IMR-90 (cell line): Measurements from ENCODE around the gene NAB2. TPM values are rescaled to one million over a fixed set of nuclear protein-coding genes. Genes with fewer than 3 reads are reported as not detected.

ENCODE experiments used
- ATAC-seq: fragments of 200-7000 bp; cut with Tn5 transposase; 2 replicates; pipeline ENCODE4 v1.9.1; 2020; ENCODE audit warnings: low read depth, mild to moderate bottlenecking, moderate library complexity
- BruUV-seq: library from RNA; stranded (reverse); fragments of 400-500 nt; replicated peaks from 2 replicates; lab custom pipeline; 2021; lab: Mats Ljungman, UMichigan
- CTCF ChIA-PET: fragments of 300-600 bp; formaldehyde crosslinking; extraction: SDS; loops from one replicate; lab custom pipeline; 2021; ENCODE audit warnings: antibody characterized with exemption; lab: Yijun Ruan, JAX
- POLR2A ChIA-PET: fragments of 300-600 bp; sonication (Branson Sonifier 250); formaldehyde crosslinking; loops from one replicate; lab custom pipeline; 2022; ENCODE audit warnings: antibody characterized with exemption; ENCODE audit not compliant: unreplicated experiment; lab: Charles Lee
- DNase-seq: peaks from one replicate; pipeline ENCODE4 v3.0.0; 2013
- H2AFZ ChIP-seq: replicated peaks from 2 replicates; pipeline ENCODE3; 2013; ENCODE audit warnings: low read length, mild to moderate bottlenecking; ENCODE audit not compliant: poor library complexity
- H2AK5ac ChIP-seq: 2 replicates; pipeline ENCODE4 v1.6.1; 2013; ENCODE audit warnings: low read depth, low read length, inconsistent platforms
- H2AK9ac ChIP-seq: replicated peaks from 2 replicates; pipeline ENCODE3; 2013; ENCODE audit warnings: mild to moderate bottlenecking, low read depth, low read length, moderate library complexity; ENCODE audit not compliant: poor library complexity
- H2BK120ac ChIP-seq: 2 replicates; pipeline ENCODE4 v1.6.1; 2013; ENCODE audit warnings: low read depth, low read length, inconsistent platforms
- H2BK15ac ChIP-seq: 3 replicates; pipeline ENCODE4 v1.6.1; 2013; ENCODE audit warnings: low read depth, low read length, inconsistent platforms
- H2BK20ac ChIP-seq: 2 replicates; pipeline ENCODE4 v1.6.1; 2013; ENCODE audit warnings: low read depth, mild to moderate bottlenecking, inconsistent platforms, low read length, moderate library complexity
- H2BK5ac ChIP-seq: 2 replicates; pipeline ENCODE4 v1.6.1; 2013; ENCODE audit warnings: mild to moderate bottlenecking, low read depth, low read length, inconsistent platforms; ENCODE audit not compliant: poor library complexity, severe bottlenecking
- H3K14ac ChIP-seq: replicated peaks from 2 replicates; pipeline ENCODE4 v1.6.1; 2013; ENCODE audit warnings: low read depth, low read length, inconsistent platforms
- H3K18ac ChIP-seq: 2 replicates; pipeline ENCODE4 v1.6.1; 2013; ENCODE audit warnings: low read depth, low read length, control low read depth
- H3K23ac ChIP-seq: 2 replicates; pipeline ENCODE4 v1.6.1; 2013; ENCODE audit warnings: low read depth, low read length, inconsistent platforms
- H3K27ac ChIP-seq: 2 replicates; pipeline ENCODE4 v1.5.1; 2013; ENCODE audit warnings: mild to moderate bottlenecking, control low read depth, low read length; ENCODE audit not compliant: insufficient read depth
- H3K27me3 ChIP-seq: 2 replicates; pipeline ENCODE4 v1.6.1; 2013; ENCODE audit warnings: low read length; ENCODE audit not compliant: control insufficient read depth, insufficient read depth
- H3K36me3 ChIP-seq: 2 replicates; pipeline ENCODE4 v1.6.1; 2013; ENCODE audit warnings: low read length, mixed read lengths; ENCODE audit not compliant: control insufficient read depth, insufficient read depth
- H3K4ac ChIP-seq: 2 replicates; pipeline ENCODE4 v1.6.1; 2013; ENCODE audit warnings: low read depth, low read length, inconsistent platforms
- H3K4me1 ChIP-seq: 2 replicates; pipeline ENCODE4 v1.6.1; 2013; ENCODE audit warnings: low read length, mixed read lengths; ENCODE audit not compliant: control insufficient read depth, insufficient read depth
- H3K4me2 ChIP-seq: 2 replicates; pipeline ENCODE4 v1.6.1; 2013; ENCODE audit warnings: low read depth, mild to moderate bottlenecking, control low read depth, low read length, moderate library complexity
- H3K4me3 ChIP-seq: 2 replicates; pipeline ENCODE4 v1.5.1; 2013; ENCODE audit warnings: low read depth, mild to moderate bottlenecking, control low read depth, low read length, moderate library complexity; ENCODE audit not compliant: insufficient read depth
- H3K56ac ChIP-seq: 2 replicates; pipeline ENCODE4 v1.6.1; 2013; ENCODE audit warnings: low read length, inconsistent platforms; ENCODE audit not compliant: insufficient read depth; ENCODE audit errors: extremely low read depth
- H3K79me1 ChIP-seq, 2 experiments: 2 replicates each; pipeline ENCODE4 v1.6.1; 2013; ENCODE audit warnings: low read length in 2 of 2, inconsistent platforms in 1 of 2, low read depth in 1 of 2
- H3K9ac ChIP-seq: 2 replicates; pipeline ENCODE4 v1.6.1; 2013; ENCODE audit warnings: low read depth, low read length, control low read depth
- H3K9me1 ChIP-seq: 2 replicates; pipeline ENCODE4 v1.6.1; 2013; ENCODE audit warnings: low read length, inconsistent platforms; ENCODE audit not compliant: insufficient read depth
- H3K9me3 ChIP-seq: 2 replicates; pipeline ENCODE4 v1.6.1; 2013; ENCODE audit warnings: low read length; ENCODE audit not compliant: control insufficient read depth, insufficient read depth
- H4K20me1 ChIP-seq: 2 replicates; pipeline ENCODE4 v1.6.1; 2013; ENCODE audit warnings: low read length, inconsistent platforms; ENCODE audit not compliant: insufficient read depth
- H4K5ac ChIP-seq: 2 replicates; pipeline ENCODE4 v1.6.1; 2013; ENCODE audit warnings: mild to moderate bottlenecking, low read depth, low read length, control low read depth
- H4K8ac ChIP-seq, 2 experiments: 2 replicates each; pipeline ENCODE4 v1.6.1; 2013; ENCODE audit warnings: low read depth in 2 of 2, low read length in 2 of 2, control low read depth in 1 of 2, inconsistent platforms in 1 of 2
- H4K91ac ChIP-seq: 2 replicates; pipeline ENCODE4 v1.6.1; 2013; ENCODE audit warnings: low read depth, low read length, inconsistent platforms; ENCODE audit not compliant: insufficient read depth
- BHLHE40 ChIP-seq: fragments of 150-350 bp; IDR thresholded peaks from 2 replicates; pipeline ENCODE4 v1.6.1; 2016; ENCODE audit warnings: mild to moderate bottlenecking, low read depth, low read length
- CEBPB ChIP-seq: IDR thresholded peaks from 2 replicates; pipeline ENCODE4 v1.6.1; 2012; ENCODE audit warnings: low read depth, low read length, improper control_type of control experiment
- CHD1 ChIP-seq: IDR thresholded peaks from 2 replicates; pipeline ENCODE4 v1.6.1; 2012; ENCODE audit warnings: low read depth, low read length, improper control_type of control experiment
- ELK1 ChIP-seq: fragments of 150-350 bp; IDR thresholded peaks from 2 replicates; pipeline ENCODE4 v1.6.1; 2016; ENCODE audit warnings: low read depth, mild to moderate bottlenecking, low read length, moderate library complexity, borderline replicate concordance
- FOS ChIP-seq: fragments of 150-350 bp; IDR thresholded peaks from 2 replicates; pipeline ENCODE4 v1.6.1; 2016; ENCODE audit warnings: low read depth, low read length
- MAZ ChIP-seq: IDR thresholded peaks from 2 replicates; pipeline ENCODE4 v1.6.1; 2012; ENCODE audit warnings: low read depth, mild to moderate bottlenecking, low read length, improper control_type of control experiment, moderate library complexity, borderline replicate concordance
- MXI1 ChIP-seq: IDR thresholded peaks from 2 replicates; pipeline ENCODE4 v1.6.1; 2012; ENCODE audit warnings: low read depth, mild to moderate bottlenecking, low read length, moderate library complexity, borderline replicate concordance
- NFE2L2 ChIP-seq: fragments of 150-350 bp; IDR thresholded peaks from 2 replicates; pipeline ENCODE4 v1.6.1; 2016; ENCODE audit warnings: low read depth, mild to moderate bottlenecking, low read length
- POLR2A ChIP-seq: IDR thresholded peaks from 2 replicates; pipeline ENCODE4 v1.6.1; 2012; ENCODE audit warnings: mild to moderate bottlenecking, low read depth, low read length
- RAD21 ChIP-seq: IDR thresholded peaks from 2 replicates; pipeline ENCODE4 v1.6.1; 2012; ENCODE audit warnings: low read length, improper control_type of control experiment
- RCOR1 ChIP-seq: IDR thresholded peaks from 2 replicates; pipeline ENCODE4 v1.6.1; 2012; ENCODE audit warnings: mild to moderate bottlenecking, low read length, improper control_type of control experiment; ENCODE audit not compliant: insufficient replicate concordance
- SMC3 ChIP-seq: fragments of 150-350 bp; IDR thresholded peaks from 2 replicates; pipeline ENCODE4 v1.6.1; 2016; ENCODE audit warnings: low read depth, mild to moderate bottlenecking, antibody characterized with exemption, low read length, moderate library complexity
- USF2 ChIP-seq: fragments of 150-350 bp; IDR thresholded peaks from 2 replicates; pipeline ENCODE4 v1.6.1; 2017; ENCODE audit warnings: mild to moderate bottlenecking, antibody characterized with exemption, low read length, low read depth
- WGBS, 2 experiments: methylation state at CpG; one replicate each; pipeline versions ENCODE4 v1.1.5 to v1.1.7; 2013; ENCODE audit warnings: missing lambda C conversion rate in 2 of 2; ENCODE audit not compliant: insufficient read length in 1 of 2; ENCODE audit errors: extremely low coverage in 2 of 2; 5-methylcytosine and 5-hydroxymethylcytosine counted together
- dilution Hi-C: fragments of 300-500 bp; cut with HindIII; formaldehyde crosslinking; loops from one replicate; pipeline ENCODE4 v1.14.3; 2018; ENCODE audit warnings: low sequenced_read_pairs; ENCODE audit not compliant: unreplicated experiment
- in situ Hi-C: fragments of 300-500 bp; cut with MboI; formaldehyde crosslinking; loops from 3 replicates; pipeline ENCODE4 v1.14.3; 2019; ENCODE audit warnings: low sequenced_read_pairs, inconsistent platforms, mixed read lengths
- intact Hi-C: fragments of 100-400 bp; cut with micrococcal nuclease; formaldehyde crosslinking; loops from 2 replicates; pipeline ENCODE4 v1.10.0; 2022
- polyA plus RNA-seq, 3 experiments: library from polyadenylated mRNA; depleted of rRNA; stranded (reverse); fragments of >200 nt; gene quantifications; 2 replicates each; pipeline ENCODE4 v1.2.3, GENCODE V29; 2012; ENCODE audit warnings: low replicate concordance in 1 of 3
- total RNA-seq: library from RNA; depleted of rRNA; stranded (reverse); fragments of >200 nt; gene quantifications from 2 replicates; pipeline ENCODE4 v1.2.3, GENCODE V29; 2012

NAB2 gene
- total and polyA plus RNA-seq, 2 of the 4 experiments (the other 2 are of a cell fraction) = 65.1 to 68.8 TPM

- TF ChIP-seq USF2 = no peak
Measured at GRCh38 chr12:57086493-57087009, 2.4 kb upstream of the NAB2 start (continued).

- Histone ChIP-seq H4K20me1 (peaks cover 29% of the 10 kb centered on the region), H2AK9ac (peak overlapping the region; percentile 100), H2BK5ac (peak overlapping the region; percentile 96), H3K36me3 (peaks cover 18% of the 10 kb centered on the region), H3K18ac (peak overlapping the region; percentile 96), H2BK120ac (peak overlapping the region; percentile 95), H2BK15ac (peak overlapping the region; percentile 99), H3K27ac (peak overlapping the region; percentile 98), H4K5ac (peak overlapping the region; percentile 95), H3K4me2 (peak overlapping the region; percentile 90), H2BK20ac (peak overlapping the region; percentile 60), H2AFZ (peak overlapping the region; percentile 88), H3K23ac (peak overlapping the region; percentile 99), H4K91ac (peak overlapping the region; percentile 97), H3K9me1 (peaks cover 6% of the 10 kb centered on the region), H3K4me3 (peak overlapping the region; percentile 59), H3K9me3 (no peaks in the 10 kb centered on the region), H3K14ac (peak overlapping the region; percentile 97), H3K9ac (peak overlapping the region; percentile 96), H3K4ac (peak overlapping the region; percentile 99), H3K79me1 (peaks cover 5 to 37% of the 10 kb centered on the region in 2 experiments; a peak in 3 of 4 replicates), H4K8ac (peak overlapping the region; percentile 96 to 98), H2AK5ac (peak overlapping the region; percentile 98), H3K27me3 (no peaks in the 10 kb centered on the region), H3K56ac (peak overlapping the region; percentile 99), H3K4me1 (peaks cover 18% of the 10 kb centered on the region)
- in situ Hi-C loops = no loop called here
- intact Hi-C loops = no loop called here
- DNase-seq (peak; percentile 93), ATAC-seq (peak; percentile 49)
- CTCF ChIA-PET = interaction anchor here (1.0 kb wide), 2 partner anchors 61 to 152 kb away, joined by 3 read pairs; no protein-coding TSS in a partner anchor
- dilution Hi-C loops = no loop called here
- BruUV-seq = no TSS peak
- POLR2A ChIA-PET = interaction anchor here (0.6 to 1.6 kb wide), 3 partner anchors 8 to 41 kb away, joined by 3 to 9 read pairs (median 4); partner anchors contain the start of gene NEMP1
- WGBS, 2 experiments = 0% methylated on average over 4 of the region's 52 CpGs; no CpG with 5 or more reads in 1 of the 2 experiments
- TF ChIP-seq MAZ (peak; percentile 88; the same call in 1 of the 2 replicates), MXI1 (no peak; the same call in 1 of the 2 replicates), BHLHE40 (peak; percentile 51; the same call in 1 of the 2 replicates), CHD1 (0 out of 2 replicates have a peak, but pooled peaks have one; percentile 48), ELK1 (no peak), FOS (no peak), SMC3 (no peak), RCOR1 (no peak), CEBPB (no peak), RAD21 (no peak), NFE2L2 (no peak), POLR2A (peak; percentile 11; the same call in 1 of the 2 replicates)
Measured at GRCh38 chr12:57087010-57087690, 1.8 kb upstream of the NAB2 start.
